IMR-90 (cell line): Measurements from ENCODE around the gene DAPK1. TPM values are rescaled to one million over a fixed set of nuclear protein-coding genes. Genes with fewer than 3 reads are reported as not detected.
"Not testable (repeated sequence)": the region's sequence is repeated elsewhere in the genome, so short reads cannot be mapped to it uniquely, and the experiment has no call there.

ENCODE experiments used
- ATAC-seq: fragments of 200-7000 bp; cut with Tn5 transposase; 2 replicates; pipeline ENCODE4 v1.9.1; 2020; ENCODE audit warnings: low read depth, mild to moderate bottlenecking, moderate library complexity
- BruUV-seq: library from RNA; stranded (reverse); fragments of 400-500 nt; replicated peaks from 2 replicates; lab custom pipeline; 2021; lab: Mats Ljungman, UMichigan
- CTCF ChIA-PET: fragments of 300-600 bp; formaldehyde crosslinking; extraction: SDS; loops from one replicate; lab custom pipeline; 2021; ENCODE audit warnings: antibody characterized with exemption; lab: Yijun Ruan, JAX
- POLR2A ChIA-PET: fragments of 300-600 bp; sonication (Branson Sonifier 250); formaldehyde crosslinking; loops from one replicate; lab custom pipeline; 2022; ENCODE audit warnings: antibody characterized with exemption; ENCODE audit not compliant: unreplicated experiment; lab: Charles Lee
- DNase-seq: peaks from one replicate; pipeline ENCODE4 v3.0.0; 2013
- H2AFZ ChIP-seq: replicated peaks from 2 replicates; pipeline ENCODE3; 2013; ENCODE audit warnings: low read length, mild to moderate bottlenecking; ENCODE audit not compliant: poor library complexity
- H2AK5ac ChIP-seq: 2 replicates; pipeline ENCODE4 v1.6.1; 2013; ENCODE audit warnings: low read depth, low read length, inconsistent platforms
- H2AK9ac ChIP-seq: replicated peaks from 2 replicates; pipeline ENCODE3; 2013; ENCODE audit warnings: mild to moderate bottlenecking, low read depth, low read length, moderate library complexity; ENCODE audit not compliant: poor library complexity
- H2BK120ac ChIP-seq: 2 replicates; pipeline ENCODE4 v1.6.1; 2013; ENCODE audit warnings: low read depth, low read length, inconsistent platforms
- H2BK15ac ChIP-seq: 3 replicates; pipeline ENCODE4 v1.6.1; 2013; ENCODE audit warnings: low read depth, low read length, inconsistent platforms
- H2BK20ac ChIP-seq: 2 replicates; pipeline ENCODE4 v1.6.1; 2013; ENCODE audit warnings: low read depth, mild to moderate bottlenecking, inconsistent platforms, low read length, moderate library complexity
- H2BK5ac ChIP-seq: 2 replicates; pipeline ENCODE4 v1.6.1; 2013; ENCODE audit warnings: mild to moderate bottlenecking, low read depth, low read length, inconsistent platforms; ENCODE audit not compliant: poor library complexity, severe bottlenecking
- H3K14ac ChIP-seq: replicated peaks from 2 replicates; pipeline ENCODE4 v1.6.1; 2013; ENCODE audit warnings: low read depth, low read length, inconsistent platforms
- H3K18ac ChIP-seq: 2 replicates; pipeline ENCODE4 v1.6.1; 2013; ENCODE audit warnings: low read depth, low read length, control low read depth
- H3K23ac ChIP-seq: 2 replicates; pipeline ENCODE4 v1.6.1; 2013; ENCODE audit warnings: low read depth, low read length, inconsistent platforms
- H3K27ac ChIP-seq: 2 replicates; pipeline ENCODE4 v1.5.1; 2013; ENCODE audit warnings: mild to moderate bottlenecking, control low read depth, low read length; ENCODE audit not compliant: insufficient read depth
- H3K27me3 ChIP-seq: 2 replicates; pipeline ENCODE4 v1.6.1; 2013; ENCODE audit warnings: low read length; ENCODE audit not compliant: control insufficient read depth, insufficient read depth
- H3K36me3 ChIP-seq: 2 replicates; pipeline ENCODE4 v1.6.1; 2013; ENCODE audit warnings: low read length, mixed read lengths; ENCODE audit not compliant: control insufficient read depth, insufficient read depth
- H3K4ac ChIP-seq: 2 replicates; pipeline ENCODE4 v1.6.1; 2013; ENCODE audit warnings: low read depth, low read length, inconsistent platforms
- H3K4me1 ChIP-seq: 2 replicates; pipeline ENCODE4 v1.6.1; 2013; ENCODE audit warnings: low read length, mixed read lengths; ENCODE audit not compliant: control insufficient read depth, insufficient read depth
- H3K4me2 ChIP-seq: 2 replicates; pipeline ENCODE4 v1.6.1; 2013; ENCODE audit warnings: low read depth, mild to moderate bottlenecking, control low read depth, low read length, moderate library complexity
- H3K4me3 ChIP-seq: 2 replicates; pipeline ENCODE4 v1.5.1; 2013; ENCODE audit warnings: low read depth, mild to moderate bottlenecking, control low read depth, low read length, moderate library complexity; ENCODE audit not compliant: insufficient read depth
- H3K56ac ChIP-seq: 2 replicates; pipeline ENCODE4 v1.6.1; 2013; ENCODE audit warnings: low read length, inconsistent platforms; ENCODE audit not compliant: insufficient read depth; ENCODE audit errors: extremely low read depth
- H3K79me1 ChIP-seq, 2 experiments: 2 replicates each; pipeline ENCODE4 v1.6.1; 2013; ENCODE audit warnings: low read length in 2 of 2, inconsistent platforms in 1 of 2, low read depth in 1 of 2
- H3K9ac ChIP-seq: 2 replicates; pipeline ENCODE4 v1.6.1; 2013; ENCODE audit warnings: low read depth, low read length, control low read depth
- H3K9me1 ChIP-seq: 2 replicates; pipeline ENCODE4 v1.6.1; 2013; ENCODE audit warnings: low read length, inconsistent platforms; ENCODE audit not compliant: insufficient read depth
- H3K9me3 ChIP-seq: 2 replicates; pipeline ENCODE4 v1.6.1; 2013; ENCODE audit warnings: low read length; ENCODE audit not compliant: control insufficient read depth, insufficient read depth
- H4K20me1 ChIP-seq: 2 replicates; pipeline ENCODE4 v1.6.1; 2013; ENCODE audit warnings: low read length, inconsistent platforms; ENCODE audit not compliant: insufficient read depth
- H4K5ac ChIP-seq: 2 replicates; pipeline ENCODE4 v1.6.1; 2013; ENCODE audit warnings: mild to moderate bottlenecking, low read depth, low read length, control low read depth
- H4K8ac ChIP-seq, 2 experiments: 2 replicates each; pipeline ENCODE4 v1.6.1; 2013; ENCODE audit warnings: low read depth in 2 of 2, low read length in 2 of 2, control low read depth in 1 of 2, inconsistent platforms in 1 of 2
- H4K91ac ChIP-seq: 2 replicates; pipeline ENCODE4 v1.6.1; 2013; ENCODE audit warnings: low read depth, low read length, inconsistent platforms; ENCODE audit not compliant: insufficient read depth
- CEBPB ChIP-seq: IDR thresholded peaks from 2 replicates; pipeline ENCODE4 v1.6.1; 2012; ENCODE audit warnings: low read depth, low read length, improper control_type of control experiment
- WGBS, 2 experiments: methylation state at CpG; one replicate each; pipeline versions ENCODE4 v1.1.5 to v1.1.7; 2013; ENCODE audit warnings: missing lambda C conversion rate in 2 of 2; ENCODE audit not compliant: insufficient read length in 1 of 2; ENCODE audit errors: extremely low coverage in 2 of 2; 5-methylcytosine and 5-hydroxymethylcytosine counted together
- dilution Hi-C: fragments of 300-500 bp; cut with HindIII; formaldehyde crosslinking; loops from one replicate; pipeline ENCODE4 v1.14.3; 2018; ENCODE audit warnings: low sequenced_read_pairs; ENCODE audit not compliant: unreplicated experiment
- in situ Hi-C: fragments of 300-500 bp; cut with MboI; formaldehyde crosslinking; loops from 3 replicates; pipeline ENCODE4 v1.14.3; 2019; ENCODE audit warnings: low sequenced_read_pairs, inconsistent platforms, mixed read lengths
- intact Hi-C: fragments of 100-400 bp; cut with micrococcal nuclease; formaldehyde crosslinking; loops from 2 replicates; pipeline ENCODE4 v1.10.0; 2022
- polyA plus RNA-seq, 3 experiments: library from polyadenylated mRNA; depleted of rRNA; stranded (reverse); fragments of >200 nt; gene quantifications; 2 replicates each; pipeline ENCODE4 v1.2.3, GENCODE V29; 2012; ENCODE audit warnings: low replicate concordance in 1 of 3
- total RNA-seq: library from RNA; depleted of rRNA; stranded (reverse); fragments of >200 nt; gene quantifications from 2 replicates; pipeline ENCODE4 v1.2.3, GENCODE V29; 2012

DAPK1 gene
- total and polyA plus RNA-seq, 2 of the 4 experiments (the other 2 are of a cell fraction): under 0.01 to 0.03 TPM

- TF ChIP-seq CEBPB: no peak
- peaks cover 4% of the 10 kb centered on the region for H3K27me3 ChIP-seq
- H4K8ac ChIP-seq: no peak overlapping the region
- H2AK5ac ChIP-seq: no peak overlapping the region
- H2BK20ac ChIP-seq: no peak overlapping the region
- peak overlapping the region; percentile 40 for H2AFZ ChIP-seq
- in situ Hi-C loops (no loop called here), dilution Hi-C loops (no loop called here), intact Hi-C loops (no loop called here)
- H3K4ac ChIP-seq: no peak overlapping the region
- no peak overlapping the region for H2BK15ac ChIP-seq
- ChIA-PET POLR2A (no interaction called here), CTCF (no interaction called here)
- H3K56ac ChIP-seq: no peak overlapping the region
- peaks cover 5% of the 10 kb centered on the region; the same call in 1 of the 2 replicates for H3K9me1 ChIP-seq
- no peak overlapping the region for H2BK5ac ChIP-seq
- H3K79me1 ChIP-seq: no peaks in the 10 kb centered on the region
- H2BK120ac ChIP-seq: no peak overlapping the region
- peaks cover 2% of the 10 kb centered on the region; the same call in 1 of the 2 replicates for H3K9me3 ChIP-seq
- ATAC-seq (no peak), DNase-seq (peak; percentile 12)
- H2AK9ac ChIP-seq: no peak overlapping the region
- H3K4me1 ChIP-seq: no peaks in the 10 kb centered on the region
- H3K36me3 ChIP-seq: no peaks in the 10 kb centered on the region
- H3K9ac ChIP-seq: no peak overlapping the region
- BruUV-seq: no TSS peak
- H4K20me1 ChIP-seq: no peaks in the 10 kb centered on the region
- no peak overlapping the region for H3K18ac ChIP-seq
- no peak overlapping the region for H4K5ac ChIP-seq
- no peak overlapping the region for H3K23ac ChIP-seq
- H3K4me2 ChIP-seq: no peak overlapping the region
- H3K4me3 ChIP-seq: no peak overlapping the region
- WGBS, 2 experiments: no CpG with 5 or more reads among the region's 3 CpGs
- H4K91ac ChIP-seq: no peak overlapping the region
- H3K27ac ChIP-seq: no peak overlapping the region
- H3K14ac ChIP-seq: no peak overlapping the region
These were observed 245.3 kb downstream of the DAPK1 start for GRCh38 chr9:87742813-87743428.

GRCh38 chr9:87744247-87744646 lies 246.6 kb downstream of the DAPK1 start:
- H3K4me2 ChIP-seq, H4K20me1 ChIP-seq, H3K9me1 ChIP-seq, POLR2A ChIA-PET, H3K4me1 ChIP-seq, H4K91ac ChIP-seq, H3K14ac ChIP-seq, H2AFZ ChIP-seq, H2BK20ac ChIP-seq, H2BK15ac ChIP-seq, H3K4ac ChIP-seq, H2AK5ac ChIP-seq, H3K23ac ChIP-seq, dilution Hi-C loops, H3K27me3 ChIP-seq, intact Hi-C loops, H3K36me3 ChIP-seq, DNase-seq, BruUV-seq, H3K9ac ChIP-seq, H4K8ac ChIP-seq, CTCF ChIA-PET, H2BK120ac ChIP-seq, H4K5ac ChIP-seq, H3K79me1 ChIP-seq, H3K18ac ChIP-seq, H2BK5ac ChIP-seq, H3K56ac ChIP-seq, H2AK9ac ChIP-seq, H3K9me3 ChIP-seq, H3K4me3 ChIP-seq, in situ Hi-C loops, H3K27ac ChIP-seq, ATAC-seq: not testable (repeated sequence)
- WGBS, 2 experiments: no CpG with 5 or more reads among the region's 7 CpGs
